Adrenal gland (tissue), 12 donors: ENCODE results near the gene PTRH2. TPM values are rescaled to one million over a fixed set of nuclear protein-coding genes. Genes with fewer than 3 reads are reported as not detected.

Experiments
- DNase-seq, 7 donors: peaks; one replicate each; pipeline ENCODE4 v3.0.0-alpha.2; 2019 to 2020
- H3K27ac ChIP-seq, 5 donors: fragments of 200-600 bp; sonication (generic) in 4 of 5; 1 replicate in 3 of 5; 2 replicates in 2 of 5; pipeline versions ENCODE4 v1.5.1 to v1.8.0; 2016 to 2020; ENCODE audit warnings: mild to moderate bottlenecking in 1 of 5
- H3K27me3 ChIP-seq: fragments of 200-600 bp; 2 replicates; pipeline ENCODE4 v1.8.0; 2021
- H3K36me3 ChIP-seq, 2 donors: fragments of 200-600 bp; replicated peaks in 1 of 2; 1 replicate in 1 of 2; 2 replicates in 1 of 2; pipeline versions ENCODE4 v1.5.1 to v1.8.0; 2018 to 2022
- H3K4me1 ChIP-seq, 2 donors: fragments of 200-600 bp; replicated peaks in 1 of 2; 1 replicate in 1 of 2; 2 replicates in 1 of 2; pipeline versions ENCODE4 v1.5.1 to v1.8.0; 2018 to 2021
- H3K4me3 ChIP-seq, 4 donors: fragments of 200-600 bp; sonication (generic) in 3 of 4; one replicate each; pipeline ENCODE4 v1.5.1; 2016 to 2018
- H3K9me3 ChIP-seq, 3 donors: fragments of 200-600 bp; sonication (generic) in 1 of 3; replicated peaks in 1 of 3; 1 replicate in 2 of 3; 2 replicates in 1 of 3; pipeline versions ENCODE4 v1.5.1 to v1.8.0; 2016 to 2021
- POLR2A ChIP-seq, 2 donors: fragments of 450-650 bp; IDR thresholded peaks; one replicate each; pipeline ENCODE4 v1.6.1; 2017; ENCODE audit warnings: antibody characterized with exemption in 2 of 2, mild to moderate bottlenecking in 2 of 2, moderate library complexity in 1 of 2
- WGBS, 4 donors: extraction: QIAGEN DNeasy Blood & Tissue Kit in 2 of 4; methylation state at CpG; one replicate each; pipeline versions ENCODE4 v1.1.5 to v1.1.7; 2013 to 2017; 5-methylcytosine and 5-hydroxymethylcytosine counted together
- intact Hi-C, 2 donors: fragments of 100-400 bp; cut with DNase I; formaldehyde crosslinking; loops; one replicate each; pipeline versions ENCODE4 v1.14.1 to v1.15.0; 2022 to 2023
- polyA plus RNA-seq, 3 donors: library from polyadenylated mRNA; stranded (reverse); fragments of 200-250 nt in 2 of 3; fragments of 350-450 nt in 1 of 3; fragmentation: Illumina TruSeq in 1 of 3; extraction: RNeasy Lipid Tissue Mini Kit (QIAGEN cat#74804) in 1 of 3; gene quantifications; one replicate each; pipeline ENCODE4 v1.2.3, GENCODE V29; 2013 to 2014
- total RNA-seq, 9 donors: library from RNA; depleted of rRNA in 4 of 9; stranded (reverse); fragments of >200 nt in 4 of 9; fragments of 120-200 nt in 1 of 9; fragmentation: NEBNext Ultra II Directional in 1 of 9; extraction: Animal tissue kit (Norgen Biotek cat#: 25700) in 1 of 9; gene quantifications; one replicate each; pipeline versions ENCODE4 v1.1.0 to v1.2.4, GENCODE V29; 2013 to 2023
- TF ChIP-seq, protein P1 (sequence below), 6 experiments: fragments of 450-650 bp in 4 of 6; fragments of 200-600 bp in 2 of 6; sonication (generic) in 1 of 6; IDR thresholded peaks; 1 replicate in 5 of 6; 2 replicates in 1 of 6; pipeline versions ENCODE4 v1.5.1 to v1.8.0; 2016 to 2021; ENCODE audit warnings: antibody characterized with exemption in 6 of 6, mild to moderate bottlenecking in 2 of 6, moderate library complexity in 1 of 6
- donor health status: healthy with polysubstance abuse.
- donor health status: Bipolar disorder and iron deficiency.
- donor health status: DM: yes; HTN: yes; CAD: no.
- donor health status: DM: no; HTN: no; CAD: no.
- donor health status: DM: no; HTN: no; CAD: no.
- donor health status: DM: yes; HTN: yes; CAD: no.

PTRH2 gene
- total and polyA plus RNA-seq, 12 donors, result 17.9 to 96.7 (median 30.4) TPM

DNA sequence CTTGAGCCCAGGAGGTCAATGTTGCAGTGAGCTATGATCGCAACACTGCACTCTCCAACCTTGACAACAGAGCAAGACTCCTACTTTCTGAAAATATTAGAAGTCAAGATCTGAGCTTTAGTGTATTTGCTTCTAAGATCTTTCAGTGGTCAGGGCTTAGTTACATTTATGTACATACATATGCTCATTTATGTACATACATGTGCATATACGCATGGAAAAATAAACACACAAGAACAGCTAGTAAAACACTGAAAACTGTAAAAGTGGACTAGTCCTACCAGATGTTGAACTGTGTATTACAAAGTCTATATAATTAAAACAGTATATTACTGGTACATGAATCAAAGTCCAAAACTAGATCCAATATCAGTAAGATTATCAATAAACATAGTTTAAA is 28.3 kb downstream of the PTRH2 start:
- 47 to 56% (median 49%) methylated on average over 2 of the region's 2 CpGs for WGBS, 4 donors
- H3K27ac ChIP-seq, result no peak overlapping the region
- no peak for TF ChIP-seq POLR2A (IDR thresholded peaks at IDR 0.05)
- TF ChIP-seq, protein P1, sequence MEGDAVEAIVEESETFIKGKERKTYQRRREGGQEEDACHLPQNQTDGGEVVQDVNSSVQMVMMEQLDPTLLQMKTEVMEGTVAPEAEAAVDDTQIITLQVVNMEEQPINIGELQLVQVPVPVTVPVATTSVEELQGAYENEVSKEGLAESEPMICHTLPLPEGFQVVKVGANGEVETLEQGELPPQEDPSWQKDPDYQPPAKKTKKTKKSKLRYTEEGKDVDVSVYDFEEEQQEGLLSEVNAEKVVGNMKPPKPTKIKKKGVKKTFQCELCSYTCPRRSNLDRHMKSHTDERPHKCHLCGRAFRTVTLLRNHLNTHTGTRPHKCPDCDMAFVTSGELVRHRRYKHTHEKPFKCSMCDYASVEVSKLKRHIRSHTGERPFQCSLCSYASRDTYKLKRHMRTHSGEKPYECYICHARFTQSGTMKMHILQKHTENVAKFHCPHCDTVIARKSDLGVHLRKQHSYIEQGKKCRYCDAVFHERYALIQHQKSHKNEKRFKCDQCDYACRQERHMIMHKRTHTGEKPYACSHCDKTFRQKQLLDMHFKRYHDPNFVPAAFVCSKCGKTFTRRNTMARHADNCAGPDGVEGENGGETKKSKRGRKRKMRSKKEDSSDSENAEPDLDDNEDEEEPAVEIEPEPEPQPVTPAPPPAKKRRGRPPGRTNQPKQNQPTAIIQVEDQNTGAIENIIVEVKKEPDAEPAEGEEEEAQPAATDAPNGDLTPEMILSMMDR (IDR thresholded peaks at IDR 0.05), result no peak

DNA sequence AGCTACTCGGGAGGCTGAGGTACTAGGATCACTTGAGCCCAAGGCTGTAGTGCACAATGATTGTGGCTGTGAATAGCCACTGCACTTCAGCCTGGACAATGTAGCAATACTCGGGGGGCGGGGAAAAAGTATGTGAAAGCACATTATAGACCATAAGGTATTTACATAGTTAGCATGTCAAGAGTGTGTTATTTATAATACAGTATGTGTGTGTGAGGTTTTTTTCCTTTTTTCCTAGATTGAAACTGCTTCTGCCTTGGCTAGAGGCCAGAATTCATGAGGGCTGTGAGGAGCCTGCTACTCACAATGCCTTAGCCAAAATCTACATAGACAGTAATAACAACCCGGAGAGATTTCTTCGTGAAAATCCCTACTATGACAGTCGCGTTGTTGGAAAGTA is 30.5 kb downstream of the PTRH2 start:
- Histone ChIP-seq H3K9me3 (no peaks in the 10 kb centered on the region), H3K27ac (no peak overlapping the region), H3K27me3 (no peaks in the 10 kb centered on the region), H3K4me3 (no peak overlapping the region), H3K4me1 (no peaks in the 10 kb centered on the region), H3K36me3 (peaks cover 0 to 93% of the 10 kb centered on the region in 2 donors)
- WGBS, 4 donors, result 75 to 77% (median 76%) methylated on average over 7 of the region's 7 CpGs
- TF ChIP-seq POLR2A (IDR thresholded peaks at IDR 0.05), result no peak
- TF ChIP-seq, protein P1 (IDR thresholded peaks at IDR 0.05), result no peak
- DNase-seq, result no peak
- intact Hi-C loops, result no loop called here

More for the DNA sequence above, 28.3 kb downstream of the PTRH2 start:
- Histone ChIP-seq H3K27me3 (no peaks in the 10 kb centered on the region), H3K36me3 (peaks cover 0 to 99% of the 10 kb centered on the region in 2 donors), H3K4me1 (no peaks in the 10 kb centered on the region), H3K4me3 (no peak overlapping the region), H3K9me3 (no peaks in the 10 kb centered on the region)
- no peak for DNase-seq
- intact Hi-C loops, result no loop called here

DNA sequence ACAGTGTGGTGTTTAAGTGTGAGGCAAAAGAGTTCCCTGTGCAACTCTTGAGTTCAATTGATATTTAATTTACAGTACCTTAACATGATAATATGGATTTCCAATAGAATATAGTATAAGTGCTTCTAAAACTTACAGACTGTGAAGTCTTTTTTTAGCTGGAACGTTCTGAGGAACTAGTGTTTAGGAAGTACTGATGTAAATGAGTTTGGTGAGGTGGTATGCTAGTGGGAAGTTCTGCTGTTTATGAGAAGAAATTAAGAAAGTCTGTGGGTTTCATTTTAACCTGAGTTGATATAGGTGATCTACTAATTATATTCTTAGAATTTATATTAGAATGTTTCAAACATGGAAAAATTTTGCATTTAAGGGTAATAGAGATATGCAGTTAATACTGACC is 32.0 kb downstream of the PTRH2 start:
- Histone ChIP-seq H3K4me3 (no peak overlapping the region), H3K27me3 (no peaks in the 10 kb centered on the region), H3K36me3 (peaks cover 0 to 93% of the 10 kb centered on the region in 2 donors), H3K27ac (no peak overlapping the region), H3K4me1 (no peaks in the 10 kb centered on the region), H3K9me3 (no peaks in the 10 kb centered on the region)
- TF ChIP-seq POLR2A (IDR thresholded peaks at IDR 0.05), result no peak
- TF ChIP-seq, protein P1 (IDR thresholded peaks at IDR 0.05), result no peak
- intact Hi-C loops, result no loop called here
- WGBS, 4 donors, result 59 to 87% (median 66%) methylated on average over 1 of the region's 1 CpG
- no peak for DNase-seq

GRCh38 chr17:59671386-59671785 is 35.8 kb downstream of the PTRH2 start:
- H3K27ac ChIP-seq, result no peak overlapping the region
- H3K9me3 ChIP-seq, result no peaks in the 10 kb centered on the region
- peaks cover 0 to 92% of the 10 kb centered on the region in 2 donors for H3K36me3 ChIP-seq
- intact Hi-C loops, result no loop called here
- no peak for DNase-seq
- WGBS, 4 donors, result 76 to 92% (median 84%) methylated on average over 1 of the region's 1 CpG
- H3K27me3 ChIP-seq, result no peaks in the 10 kb centered on the region
- H3K4me3 ChIP-seq, result no peak overlapping the region
- H3K4me1 ChIP-seq, result peaks cover 0 to 10% of the 10 kb centered on the region in 2 donors
- TF ChIP-seq, protein P1 (IDR thresholded peaks at IDR 0.05), result no peak
- no peak for TF ChIP-seq POLR2A (IDR thresholded peaks at IDR 0.05)
